Mesenchymal stem cell (in vitro differentiated cells and primary cell): ENCODE measurements around the gene FIS1.
"Not testable (repeated sequence)": the region's sequence is repeated elsewhere in the genome, so short reads cannot be mapped to it uniquely, and the experiment has no call there.

ENCODE experiments used
- DNase-seq: peaks from one replicate; pipeline ENCODE4 v3.0.0-alpha.2; 2013
- H2AFZ ChIP-seq: one replicate; pipeline ENCODE4 v1.6.1; 2013; ENCODE audit warnings: low read depth, mild to moderate bottlenecking, control low read depth, inconsistent platforms, low read length, moderate library complexity
- H2AK5ac ChIP-seq: 2 replicates; pipeline ENCODE4 v1.6.1; 2013; ENCODE audit warnings: low read length, moderate library complexity, mild to moderate bottlenecking, inconsistent platforms; ENCODE audit not compliant: severe bottlenecking
- H2BK120ac ChIP-seq: one replicate; pipeline ENCODE4 v1.6.1; 2013; ENCODE audit warnings: low read depth, mild to moderate bottlenecking, inconsistent platforms, low read length, moderate library complexity
- H2BK12ac ChIP-seq, 2 experiments: one replicate each; pipeline ENCODE4 v1.6.1; 2013; ENCODE audit warnings: inconsistent platforms in 2 of 2, low read length in 2 of 2, mild to moderate bottlenecking in 2 of 2, moderate library complexity in 2 of 2, control low read depth in 1 of 2
- H2BK15ac ChIP-seq: one replicate; pipeline ENCODE4 v1.6.1; 2013; ENCODE audit warnings: mild to moderate bottlenecking, low read depth, inconsistent platforms; ENCODE audit not compliant: poor library complexity, severe bottlenecking
- H2BK5ac ChIP-seq: 2 replicates; pipeline ENCODE4 v1.6.1; 2013; ENCODE audit warnings: low read depth, mild to moderate bottlenecking, low read length, control low read depth, inconsistent platforms; ENCODE audit not compliant: poor library complexity, severe bottlenecking
- H3K14ac ChIP-seq, 2 experiments: one replicate each; pipeline ENCODE4 v1.6.1; 2013; ENCODE audit warnings: inconsistent platforms in 2 of 2, low read length in 2 of 2, control low read depth in 1 of 2, mild to moderate bottlenecking in 1 of 2, moderate library complexity in 1 of 2
- H3K18ac ChIP-seq, 2 experiments: one replicate each; pipeline ENCODE4 v1.6.1; 2013; ENCODE audit warnings: inconsistent platforms in 2 of 2, low read length in 2 of 2, control low read depth in 1 of 2, low read depth in 1 of 2, mild to moderate bottlenecking in 1 of 2
- H3K23ac ChIP-seq, 2 experiments: one replicate each; pipeline ENCODE4 v1.6.1; 2013; ENCODE audit warnings: inconsistent platforms in 2 of 2, low read length in 2 of 2, mild to moderate bottlenecking in 2 of 2, moderate library complexity in 2 of 2, control low read depth in 1 of 2
- H3K27ac ChIP-seq: 2 replicates; pipeline ENCODE4 v1.5.1; 2013; ENCODE audit warnings: mild to moderate bottlenecking, moderate library complexity, low read length, control low read depth, inconsistent platforms; ENCODE audit not compliant: poor library complexity, severe bottlenecking
- H3K27me3 ChIP-seq, 2 experiments: 2 replicates each; pipeline versions ENCODE4 v1.6.1 to v1.7.0; 2013; ENCODE audit warnings: low read length in 2 of 2, mild to moderate bottlenecking in 2 of 2, moderate library complexity in 2 of 2, control low read depth in 1 of 2, inconsistent platforms in 1 of 2; ENCODE audit not compliant: control insufficient read depth in 1 of 2, insufficient read depth in 1 of 2
- H3K36me3 ChIP-seq, 2 experiments: 2 replicates each; pipeline versions ENCODE4 v1.6.1 to v1.7.0; 2013; ENCODE audit warnings: low read length in 2 of 2, control low read depth in 1 of 2, inconsistent platforms in 1 of 2, low read depth in 1 of 2, mild to moderate bottlenecking in 1 of 2; ENCODE audit not compliant: insufficient read depth in 2 of 2, control insufficient read depth in 1 of 2
- H3K4ac ChIP-seq, 2 experiments: one replicate each; pipeline ENCODE4 v1.6.1; 2013; ENCODE audit warnings: inconsistent platforms in 2 of 2, low read length in 2 of 2, mild to moderate bottlenecking in 2 of 2, moderate library complexity in 2 of 2, control low read depth in 1 of 2, low read depth in 1 of 2
- H3K4me1 ChIP-seq: 2 replicates; pipeline ENCODE4 v1.6.1; 2013; ENCODE audit warnings: low read depth, low read length, control low read depth; ENCODE audit not compliant: control insufficient read depth, insufficient read depth
- H3K4me2 ChIP-seq: 2 replicates; pipeline ENCODE4 v1.6.1; 2013; ENCODE audit warnings: low read length, mild to moderate bottlenecking, inconsistent platforms; ENCODE audit not compliant: poor library complexity, severe bottlenecking
- H3K4me3 ChIP-seq, 2 experiments: 2 replicates each; pipeline versions ENCODE4 v1.5.1 to v1.7.0; 2013; ENCODE audit warnings: low read length in 2 of 2, mild to moderate bottlenecking in 2 of 2, control low read depth in 1 of 2, low read depth in 1 of 2; ENCODE audit not compliant: insufficient read depth in 1 of 2
- H3K79me1 ChIP-seq: replicated peaks from 2 replicates; pipeline ENCODE4 v1.6.1; 2013; ENCODE audit warnings: mild to moderate bottlenecking, control low read depth, low read length, inconsistent platforms; ENCODE audit not compliant: poor library complexity, severe bottlenecking
- H3K9ac ChIP-seq: 2 replicates; pipeline ENCODE4 v1.7.0; 2013; ENCODE audit warnings: mild to moderate bottlenecking, low read length, moderate library complexity
- H3K9me3 ChIP-seq: 2 replicates; pipeline ENCODE4 v1.7.0; 2013; ENCODE audit warnings: mild to moderate bottlenecking, low read length; ENCODE audit not compliant: control insufficient read depth
- H4K8ac ChIP-seq: one replicate; pipeline ENCODE4 v1.6.1; 2013; ENCODE audit warnings: inconsistent platforms, mild to moderate bottlenecking, low read length, moderate library complexity
- H4K91ac ChIP-seq: one replicate; pipeline ENCODE4 v1.6.1; 2013; ENCODE audit warnings: mild to moderate bottlenecking, low read length, inconsistent platforms
- WGBS: methylation state at CpG from one replicate; pipeline ENCODE4 v1.1.7; 2013; ENCODE audit warnings: mixed read lengths; 5-methylcytosine and 5-hydroxymethylcytosine counted together

FIS1 gene

GRCh38 chr7:101207459-101207858 is 37.4 kb downstream of the FIS1 start:
- no peak overlapping the region for H3K4ac ChIP-seq
- H3K79me1 ChIP-seq: no peaks in the 10 kb centered on the region
- no peak overlapping the region for H3K23ac ChIP-seq

GRCh38 chr7:101206665-101207042 is 38.2 kb downstream of the FIS1 start:
- no peak overlapping the region for H2BK12ac ChIP-seq
- H3K18ac ChIP-seq: no peak overlapping the region
- no peak overlapping the region for H3K14ac ChIP-seq
- no peak overlapping the region for H3K23ac ChIP-seq
- no peaks in the 10 kb centered on the region for H3K9me3 ChIP-seq
- H4K91ac ChIP-seq: no peak overlapping the region
- WGBS: 87% methylated on average over 19 of the region's 19 CpGs
- H3K79me1 ChIP-seq: no peaks in the 10 kb centered on the region
- H2BK15ac ChIP-seq: no peak overlapping the region
- peaks cover 18% of the 10 kb centered on the region for H3K4me1 ChIP-seq
- no peak overlapping the region for H3K4me3 ChIP-seq
- H3K27me3 ChIP-seq: peaks cover 22 to 23% of the 10 kb centered on the region in 2 experiments
- no peak overlapping the region for H2AFZ ChIP-seq
- no peak overlapping the region for H2BK5ac ChIP-seq
- H2BK120ac ChIP-seq: no peak overlapping the region
- no peak overlapping the region for H3K9ac ChIP-seq
- H2AK5ac ChIP-seq: no peak overlapping the region
- H3K4ac ChIP-seq: no peak overlapping the region
- no peak overlapping the region for H3K27ac ChIP-seq
- H3K36me3 ChIP-seq: peaks cover 52 to 54% of the 10 kb centered on the region in 2 experiments
- DNase-seq: no peak
- no peak overlapping the region for H3K4me2 ChIP-seq
- H4K8ac ChIP-seq: no peak overlapping the region

More at GRCh38 chr7:101207459-101207858, 37.4 kb downstream of the FIS1 start:
- Histone ChIP-seq H3K4me3 (no peak overlapping the region), H3K4me2 (no peak overlapping the region), H4K8ac (no peak overlapping the region), H2AK5ac (no peak overlapping the region), H3K27ac (no peak overlapping the region), H2BK12ac (no peak overlapping the region), H3K9ac (no peak overlapping the region), H2BK15ac (no peak overlapping the region), H3K27me3 (peaks cover 14 to 15% of the 10 kb centered on the region in 2 experiments), H3K18ac (no peak overlapping the region), H2BK5ac (no peak overlapping the region), H3K9me3 (no peaks in the 10 kb centered on the region), H2BK120ac (no peak overlapping the region), H2AFZ (no peak overlapping the region), H3K36me3 (peaks cover 60 to 62% of the 10 kb centered on the region in 2 experiments), H3K4me1 (peaks cover 10% of the 10 kb centered on the region), H3K14ac (no peak overlapping the region), H4K91ac (peak overlapping the region; percentile 15)
- WGBS: 98% methylated on average over 17 of the region's 17 CpGs
- DNase-seq: no peak

- Histone ChIP-seq H3K23ac (no peak overlapping the region), H3K9ac (no peak overlapping the region), H2BK15ac (no peak overlapping the region), H2BK120ac (no peak overlapping the region), H4K8ac (no peak overlapping the region), H3K27me3 (peaks cover 28% of the 10 kb centered on the region in 2 experiments), H3K4me2 (no peak overlapping the region), H2AK5ac (no peak overlapping the region), H3K4me1 (peaks cover 21% of the 10 kb centered on the region), H3K18ac (no peak overlapping the region), H2BK5ac (no peak overlapping the region), H2BK12ac (no peak overlapping the region), H4K91ac (no peak overlapping the region), H3K4ac (no peak overlapping the region), H2AFZ (no peak overlapping the region), H3K36me3 (peaks cover 47 to 48% of the 10 kb centered on the region in 2 experiments), H3K27ac (no peak overlapping the region), H3K14ac (no peak overlapping the region), H3K4me3 (no peak overlapping the region), H3K9me3 (no peaks in the 10 kb centered on the region), H3K79me1 (no peaks in the 10 kb centered on the region)
- no peak for DNase-seq
- 96% methylated on average over 32 of the region's 32 CpGs for WGBS
These were observed 38.8 kb downstream of the FIS1 start for GRCh38 chr7:101205901-101206664.

GRCh38 chr7:101203740-101204738 is 40.8 kb downstream of the FIS1 start:
- H2BK15ac ChIP-seq: not testable (repeated sequence)
- WGBS: 84% methylated on average over 22 of the region's 22 CpGs

More at GRCh38 chr7:101203740-101204738, 40.8 kb downstream of the FIS1 start:
- H3K9ac ChIP-seq, H3K23ac ChIP-seq, H4K91ac ChIP-seq, H3K4me3 ChIP-seq, H2BK120ac ChIP-seq, H3K79me1 ChIP-seq, H3K18ac ChIP-seq, DNase-seq, H3K9me3 ChIP-seq, H2AK5ac ChIP-seq, H4K8ac ChIP-seq, H3K4ac ChIP-seq, H3K27ac ChIP-seq, H3K14ac ChIP-seq, H2BK12ac ChIP-seq, H3K4me2 ChIP-seq, H2AFZ ChIP-seq, H2BK5ac ChIP-seq: not testable (repeated sequence)
- peaks cover 41 to 43% of the 10 kb centered on the region in 2 experiments for H3K27me3 ChIP-seq
- H3K36me3 ChIP-seq: peaks cover 29 to 30% of the 10 kb centered on the region in 2 experiments
- peaks cover 26% of the 10 kb centered on the region for H3K4me1 ChIP-seq
